ENCODE measurements around the gene CCDC102A. TPM values are rescaled to one million over a fixed set of nuclear protein-coding genes. Genes with fewer than 3 reads are reported as not detected.

CCDC102A gene
- total and polyA plus RNA-seq, 10 of the 15 experiments (the other 5 are each of a cell fraction or from before 2014, with no cell fraction given) = 0.03 to 5.9 (median 2.4) TPM

GRCh38 chr16:57577691-57578224, 41.4 kb upstream of the CCDC102A start:
- POLR2A ChIA-PET = interaction anchor here (1.0 kb wide), 1 partner anchor 12 kb away, joined by 3 read pairs; no protein-coding TSS in a partner anchor
- RAD21 ChIA-PET (ENCODE audit: unreplicated experiment) = interaction anchor here (1.1 to 3.8 kb wide), 4 partner anchors 15 to 321 kb away, joined by 3 to 36 read pairs (median 18); partner anchors contain the start of gene KATNB1
- H3K4me1 ChIP-seq (ENCODE audit: control insufficient read depth, insufficient read depth, low read length) = no peaks in the 10 kb centered on the region
- ATAC-seq = no peak
- intact Hi-C loops (cut with micrococcal nuclease; ENCODE audit: unreplicated experiment) = loop anchor here (5.0 kb wide), 2 partner anchors 160 to 430 kb away; partner anchors contain the start of gene KATNB1
- CTCF ChIA-PET = interaction anchor here (1.2 to 6.1 kb wide), 9 partner anchors 15 to 158 kb away, joined by 3 to 118 read pairs (median 9); partner anchors contain the start of gene KATNB1
- FAIRE-seq = no peak
- WGBS (ENCODE audit: insufficient coverage, insufficient replicate concordance, low lambda C conversion rate, missing lambda C conversion rate) = 14% methylated on average over 4 of the region's 4 CpGs
- H3K79me2 ChIP-seq (ENCODE audit: control insufficient read depth, insufficient read depth, low read length) = no peaks in the 10 kb centered on the region
- no peak for DNase-seq (ENCODE audit: low read depth, low spot score)
- no peaks in the 10 kb centered on the region; a peak in 4 of 4 replicates for H3K36me3 ChIP-seq (ENCODE audit: control insufficient read depth in 2 of 2, insufficient read depth in 2 of 2, low read length in 1 of 2)
- no peak overlapping the region for H2AFZ ChIP-seq (ENCODE audit: control insufficient read depth, low read depth, low read length)
- no peak overlapping the region for H3K9ac ChIP-seq (ENCODE audit: control insufficient read depth, insufficient read depth, low read length)
- no peak overlapping the region for H3K4me2 ChIP-seq (ENCODE audit: control insufficient read depth, insufficient read depth)
- no peak overlapping the region for H3K4me3 ChIP-seq
- H3K9me3 ChIP-seq (replicated peaks; ENCODE audit: control insufficient read depth, insufficient read depth, low read length) = no peaks in the 10 kb centered on the region
- BruUV-seq (replicated peaks) = no TSS peak
- H4K20me1 ChIP-seq (ENCODE audit: control insufficient read depth, insufficient read depth) = no peaks in the 10 kb centered on the region
- no peaks in the 10 kb centered on the region for H3K27me3 ChIP-seq (replicated peaks in 1 of 2; ENCODE audit: control insufficient read depth in 2 of 2, insufficient read depth in 2 of 2, low read length in 1 of 2)
- TF ChIP-seq ZNF217 (IDR thresholded peaks at IDR 0.05) (no peak), CREM (IDR thresholded peaks at IDR 0.05; ENCODE audit: low read depth) (no peak), MEF2A (IDR thresholded peaks at IDR 0.05; ENCODE audit: insufficient read depth, low read depth, low read length) (no peak), RUNX3 (IDR thresholded peaks at IDR 0.05; ENCODE audit: low read length) (0 out of 2 replicates have a peak, but pooled peaks have one; percentile 2), PML (IDR thresholded peaks at IDR 0.05; ENCODE audit: low read length) (peak; percentile 36), POLR2AphosphoS2 (IDR thresholded peaks at IDR 0.05; ENCODE audit: low read depth, low read length) (0 out of 2 replicates have a peak, but pooled peaks have one; percentile 10), POLR2A (IDR thresholded peaks at IDR 0.05; ENCODE audit: low read depth, low read length) (peak; percentile 59; the same call in 1 of the 2 replicates), ZBTB4 (CRISPR knock-in tag; IDR thresholded peaks at IDR 0.05) (no peak)
- TF ChIP-seq, protein P1, sequence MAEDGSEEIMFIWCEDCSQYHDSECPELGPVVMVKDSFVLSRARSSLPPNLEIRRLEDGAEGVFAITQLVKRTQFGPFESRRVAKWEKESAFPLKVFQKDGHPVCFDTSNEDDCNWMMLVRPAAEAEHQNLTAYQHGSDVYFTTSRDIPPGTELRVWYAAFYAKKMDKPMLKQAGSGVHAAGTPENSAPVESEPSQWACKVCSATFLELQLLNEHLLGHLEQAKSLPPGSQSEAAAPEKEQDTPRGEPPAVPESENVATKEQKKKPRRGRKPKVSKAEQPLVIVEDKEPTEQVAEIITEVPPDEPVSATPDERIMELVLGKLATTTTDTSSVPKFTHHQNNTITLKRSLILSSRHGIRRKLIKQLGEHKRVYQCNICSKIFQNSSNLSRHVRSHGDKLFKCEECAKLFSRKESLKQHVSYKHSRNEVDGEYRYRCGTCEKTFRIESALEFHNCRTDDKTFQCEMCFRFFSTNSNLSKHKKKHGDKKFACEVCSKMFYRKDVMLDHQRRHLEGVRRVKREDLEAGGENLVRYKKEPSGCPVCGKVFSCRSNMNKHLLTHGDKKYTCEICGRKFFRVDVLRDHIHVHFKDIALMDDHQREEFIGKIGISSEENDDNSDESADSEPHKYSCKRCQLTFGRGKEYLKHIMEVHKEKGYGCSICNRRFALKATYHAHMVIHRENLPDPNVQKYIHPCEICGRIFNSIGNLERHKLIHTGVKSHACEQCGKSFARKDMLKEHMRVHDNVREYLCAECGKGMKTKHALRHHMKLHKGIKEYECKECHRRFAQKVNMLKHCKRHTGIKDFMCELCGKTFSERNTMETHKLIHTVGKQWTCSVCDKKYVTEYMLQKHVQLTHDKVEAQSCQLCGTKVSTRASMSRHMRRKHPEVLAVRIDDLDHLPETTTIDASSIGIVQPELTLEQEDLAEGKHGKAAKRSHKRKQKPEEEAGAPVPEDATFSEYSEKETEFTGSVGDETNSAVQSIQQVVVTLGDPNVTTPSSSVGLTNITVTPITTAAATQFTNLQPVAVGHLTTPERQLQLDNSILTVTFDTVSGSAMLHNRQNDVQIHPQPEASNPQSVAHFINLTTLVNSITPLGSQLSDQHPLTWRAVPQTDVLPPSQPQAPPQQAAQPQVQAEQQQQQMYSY (CRISPR knock-in tag; IDR thresholded peaks at IDR 0.05) = no peak
- in situ Hi-C loops (cut with MboI) = no loop called here
- H3K27ac ChIP-seq (ENCODE audit: control insufficient read depth, insufficient read depth) = no peak overlapping the region
- SMC1A ChIA-PET (ENCODE audit: uncharacterized antibody, unreplicated experiment) = interaction anchor here (1.5 to 5.2 kb wide), 8 partner anchors 14 to 213 kb away, joined by 3 to 54 read pairs (median 10); no protein-coding TSS in a partner anchor

All from GM12878 (cell line).